Dendritic cell treated with granulocyte-macrophage colony-stimulating factor and Interleukin-4, amounts not matched to agents 40 ng/mL and 50 ng/mL, for 4 days (primary cell): ENCODE data around the gene POTEJ.
"Not testable (repeated sequence)": the region's sequence is repeated elsewhere in the genome, so short reads cannot be mapped to it uniquely, and the experiment has no call there.

Source experiments
- H3K27ac Mint-ChIP-seq: one replicate; pipeline ENCODE4 v1.8.0; 2022; ENCODE audit warnings: mild to moderate bottlenecking, mixed read lengths
- H3K27me3 Mint-ChIP-seq: one replicate; pipeline ENCODE4 v1.8.0; 2022; ENCODE audit warnings: mild to moderate bottlenecking, mixed read lengths
- H3K36me3 Mint-ChIP-seq: one replicate; pipeline ENCODE4 v1.8.0; 2022; ENCODE audit warnings: low read depth, mixed read lengths
- H3K4me1 Mint-ChIP-seq: one replicate; pipeline ENCODE4 v1.8.0; 2022; ENCODE audit warnings: low read depth, mixed read lengths
- H3K4me3 Mint-ChIP-seq: one replicate; pipeline ENCODE4 v1.8.0; 2022; ENCODE audit warnings: mild to moderate bottlenecking, moderate library complexity, mixed read lengths
- H3K9me3 Mint-ChIP-seq: one replicate; pipeline ENCODE4 v1.8.0; 2022; ENCODE audit warnings: mixed read lengths
- intact Hi-C: fragments of 100-400 bp; cut with micrococcal nuclease; formaldehyde crosslinking; loops from one replicate; pipeline ENCODE4 v1.15.0; 2022

POTEJ gene

GRCh38 chr2:130641688-130642087 lies 30.4 kb downstream of the POTEJ start:
- intact Hi-C loops, H3K4me1 Mint-ChIP-seq, H3K9me3 Mint-ChIP-seq, H3K4me3 Mint-ChIP-seq, H3K27ac Mint-ChIP-seq, H3K36me3 Mint-ChIP-seq, H3K27me3 Mint-ChIP-seq: not testable (repeated sequence)

GRCh38 chr2:130649285-130649684 lies 38.0 kb downstream of the POTEJ start:
- H3K27me3 Mint-ChIP-seq, intact Hi-C loops, H3K36me3 Mint-ChIP-seq: not testable (repeated sequence)

GRCh38 chr2:130664506-130664905 lies 53.3 kb downstream of the POTEJ start:
- H3K4me3 Mint-ChIP-seq, H3K4me1 Mint-ChIP-seq, H3K36me3 Mint-ChIP-seq, H3K27ac Mint-ChIP-seq, intact Hi-C loops, H3K9me3 Mint-ChIP-seq, H3K27me3 Mint-ChIP-seq: not testable (repeated sequence)

More at GRCh38 chr2:130649285-130649684, 38.0 kb downstream of the POTEJ start:
- not testable (repeated sequence) for H3K9me3 Mint-ChIP-seq, H3K4me1 Mint-ChIP-seq, H3K4me3 Mint-ChIP-seq, H3K27ac Mint-ChIP-seq

GRCh38 chr2:130665596-130665995 lies 54.4 kb downstream of the POTEJ start:
- H3K9me3 Mint-ChIP-seq, H3K27ac Mint-ChIP-seq, intact Hi-C loops: not testable (repeated sequence)

GRCh38 chr2:130667516-130667915 lies 56.3 kb downstream of the POTEJ start:
- H3K9me3 Mint-ChIP-seq, H3K27me3 Mint-ChIP-seq, H3K4me1 Mint-ChIP-seq, intact Hi-C loops, H3K36me3 Mint-ChIP-seq, H3K27ac Mint-ChIP-seq, H3K4me3 Mint-ChIP-seq: not testable (repeated sequence)

More at GRCh38 chr2:130665596-130665995, 54.4 kb downstream of the POTEJ start:
- not testable (repeated sequence) for H3K27me3 Mint-ChIP-seq, H3K4me3 Mint-ChIP-seq, H3K36me3 Mint-ChIP-seq, H3K4me1 Mint-ChIP-seq

GRCh38 chr2:130670026-130670745 lies 58.9 kb downstream of the POTEJ start:
- H3K27ac Mint-ChIP-seq, H3K4me1 Mint-ChIP-seq, H3K9me3 Mint-ChIP-seq, H3K4me3 Mint-ChIP-seq, intact Hi-C loops, H3K27me3 Mint-ChIP-seq, H3K36me3 Mint-ChIP-seq: not testable (repeated sequence)

GRCh38 chr2:130692041-130692770 lies 81.0 kb downstream of the POTEJ start:
- H3K36me3 Mint-ChIP-seq, H3K27ac Mint-ChIP-seq, intact Hi-C loops, H3K4me1 Mint-ChIP-seq, H3K4me3 Mint-ChIP-seq, H3K9me3 Mint-ChIP-seq: not testable (repeated sequence)
- H3K27me3 Mint-ChIP-seq: peaks cover 14% of the 10 kb centered on the region

GRCh38 chr2:130693474-130693873 lies 82.2 kb downstream of the POTEJ start:
- H3K27me3 Mint-ChIP-seq: peaks cover 14% of the 10 kb centered on the region

GRCh38 chr2:130703250-130703649 lies 92.0 kb downstream of the POTEJ start:
- H3K9me3 Mint-ChIP-seq, H3K36me3 Mint-ChIP-seq, H3K4me3 Mint-ChIP-seq, H3K27me3 Mint-ChIP-seq, H3K27ac Mint-ChIP-seq, H3K4me1 Mint-ChIP-seq, intact Hi-C loops: not testable (repeated sequence)

More at GRCh38 chr2:130693474-130693873, 82.2 kb downstream of the POTEJ start:
- H3K4me1 Mint-ChIP-seq, H3K9me3 Mint-ChIP-seq, H3K36me3 Mint-ChIP-seq, H3K4me3 Mint-ChIP-seq, intact Hi-C loops, H3K27ac Mint-ChIP-seq: not testable (repeated sequence)
